GM21529 (cell line): ENCODE measurements around the gene IGSF3.

ENCODE experiments used
- ATAC-seq: cut with Tn5 transposase; IDR thresholded peaks from one replicate; pipeline ENCODE4 v1.9.1; 2021; ENCODE audit not compliant: unreplicated experiment

IGSF3 gene

DNA sequence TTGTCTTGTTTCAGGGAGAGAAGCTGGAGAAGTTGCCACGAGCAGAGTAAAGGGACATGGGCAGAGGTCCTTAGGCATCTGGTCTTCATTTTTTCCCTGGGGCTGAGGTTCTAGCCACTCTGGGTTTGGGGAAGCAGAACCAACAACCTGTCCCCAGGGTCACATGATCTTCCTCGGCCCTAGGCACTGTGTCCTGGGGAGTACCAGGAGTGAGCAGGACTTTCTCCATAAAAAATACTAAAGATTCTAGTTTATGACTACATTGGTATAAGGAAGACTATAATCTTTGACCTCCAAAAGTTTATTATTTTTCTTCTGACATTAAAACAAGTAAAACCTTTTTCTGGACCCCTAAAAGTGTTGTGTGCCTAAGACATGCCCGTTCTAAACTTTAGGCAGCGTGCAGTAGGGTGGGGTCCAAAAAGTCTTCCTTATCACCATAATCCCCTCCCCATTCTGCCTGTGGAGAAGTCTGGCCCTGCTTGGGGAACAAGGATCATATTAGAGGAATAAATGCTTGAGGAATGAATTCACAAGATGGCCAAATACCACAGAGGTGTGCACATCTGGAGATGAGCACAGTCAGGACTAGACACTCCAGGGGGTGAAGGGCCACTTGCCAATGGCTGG, 19.3 kb upstream of the IGSF3 start:
- ATAC-seq, result no peak

DNA sequence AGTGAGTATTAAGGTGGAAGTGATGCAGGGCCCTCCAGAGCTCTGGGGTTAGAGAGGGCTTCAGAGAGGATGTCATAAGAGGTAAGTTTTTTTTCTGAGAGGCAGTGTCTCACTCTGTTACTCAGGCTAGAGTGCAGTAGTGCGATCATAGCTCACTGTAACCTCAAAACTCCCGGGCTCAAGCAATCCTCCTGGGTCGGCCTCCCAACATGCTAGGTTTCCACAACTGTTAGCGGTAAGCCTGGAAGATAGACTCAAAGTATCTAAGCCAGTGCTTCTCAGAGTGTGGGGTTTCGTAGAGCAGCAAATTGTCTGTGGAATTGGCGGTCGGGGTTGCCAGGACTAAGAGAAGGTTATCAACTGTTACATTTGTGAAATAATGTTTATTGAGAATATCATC, 18.6 kb upstream of the IGSF3 start:
- no peak for ATAC-seq

- no peak for ATAC-seq
These were observed 17.0 kb upstream of the IGSF3 start for GRCh38 chr1:116684575-116684974.

GRCh38 chr1:116682641-116683221, 15.2 kb upstream of the IGSF3 start:
- ATAC-seq, result no peak

- ATAC-seq, result no peak
These were observed 13.9 kb upstream of the IGSF3 start for GRCh38 chr1:116681343-116681899.

- ATAC-seq, result no peak
These were observed 13.2 kb upstream of the IGSF3 start for GRCh38 chr1:116680752-116681151.

- ATAC-seq, result no peak
These were observed 12.5 kb upstream of the IGSF3 start for GRCh38 chr1:116679828-116680628.

GRCh38 chr1:116679091-116679827, 11.7 kb upstream of the IGSF3 start:
- no peak for ATAC-seq

- no peak for ATAC-seq
These were observed 11.2 kb upstream of the IGSF3 start for GRCh38 chr1:116678732-116679090.

DNA sequence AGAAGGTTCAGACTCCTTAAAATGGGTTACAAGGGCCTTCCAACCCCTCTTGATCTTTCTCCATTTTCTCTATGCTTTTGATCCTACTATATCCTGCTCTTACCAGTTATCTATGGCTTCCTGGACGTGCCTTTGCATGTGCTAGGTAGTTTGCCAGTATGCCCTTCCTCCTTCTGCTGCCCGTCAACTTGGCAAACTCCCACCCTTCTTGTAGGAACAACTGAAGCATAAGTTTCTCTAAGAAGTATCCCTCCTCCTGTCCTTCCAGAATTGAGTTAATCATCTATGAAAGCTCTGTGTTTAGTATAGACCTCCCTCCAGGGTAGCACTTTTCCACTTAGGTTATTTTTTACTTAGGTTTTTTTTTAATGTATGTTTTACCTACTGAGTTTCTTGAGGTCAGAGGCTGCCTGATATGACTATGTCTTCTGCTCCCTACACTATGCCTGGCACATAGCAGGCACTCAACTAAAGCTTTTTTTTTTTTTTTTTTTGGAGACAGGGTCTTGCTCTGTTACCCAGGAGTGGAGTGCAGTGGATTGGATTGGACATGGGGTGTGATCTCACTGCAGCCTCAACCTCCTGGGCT, 10.0 kb upstream of the IGSF3 start:
- no peak for ATAC-seq

- no peak for ATAC-seq
These were observed 8.8 kb upstream of the IGSF3 start for GRCh38 chr1:116676291-116676690.

- no peak for ATAC-seq
These were observed 7.2 kb upstream of the IGSF3 start for GRCh38 chr1:116674751-116675150.

DNA sequence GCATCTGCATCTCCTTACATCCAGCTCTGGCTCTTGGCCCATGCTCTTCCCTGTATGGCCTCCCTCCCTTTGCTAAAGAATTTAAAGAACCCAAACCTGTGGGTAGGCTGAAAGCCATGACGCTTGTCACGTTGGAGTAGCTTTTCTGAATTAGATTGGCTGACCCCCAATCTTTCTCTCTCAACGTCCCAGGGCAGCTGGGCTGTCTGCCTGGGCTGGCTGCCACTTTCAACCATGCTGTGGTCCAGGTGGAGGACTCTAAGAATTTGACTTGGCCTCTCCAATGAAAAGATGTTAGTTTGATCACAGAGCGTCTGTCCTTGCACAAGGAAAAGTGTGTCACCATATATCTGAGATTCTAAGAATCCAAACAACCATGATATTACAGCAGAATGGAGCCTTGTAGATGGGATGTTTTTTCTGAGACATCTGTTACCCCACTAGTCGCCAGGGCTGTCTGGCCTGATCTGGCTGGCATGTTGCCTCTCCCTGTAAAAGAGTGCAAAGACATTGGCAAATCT, 6.5 kb upstream of the IGSF3 start:
- no peak for ATAC-seq

- ATAC-seq, result no peak
These were observed 4.4 kb upstream of the IGSF3 start for GRCh38 chr1:116671912-116672311.

- no peak for ATAC-seq
These were observed 3.7 kb upstream of the IGSF3 start for GRCh38 chr1:116671072-116671760.

DNA sequence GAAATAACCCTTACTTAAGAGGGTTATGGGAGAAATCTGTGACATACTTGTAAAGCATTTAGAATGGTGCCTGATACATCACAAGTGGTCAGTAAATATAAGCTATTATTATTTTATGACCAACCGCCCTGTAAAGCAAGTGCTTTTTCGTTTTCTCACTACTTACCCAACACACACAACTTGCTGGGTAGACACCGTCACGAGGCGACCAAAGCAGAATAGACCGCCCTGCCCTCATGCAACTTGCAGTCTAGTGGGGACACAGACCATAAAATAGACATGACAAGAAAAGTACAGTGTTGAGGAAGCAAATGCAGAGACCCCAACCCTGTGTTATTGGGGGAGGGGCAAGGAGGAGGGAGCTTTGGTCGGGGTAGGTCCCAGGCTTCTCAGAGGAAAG, 744 bp upstream of the IGSF3 start:
- ATAC-seq, result no peak

- no peak for ATAC-seq
These were observed 407 bp downstream of the IGSF3 start for GRCh38 chr1:116667078-116667574.

DNA sequence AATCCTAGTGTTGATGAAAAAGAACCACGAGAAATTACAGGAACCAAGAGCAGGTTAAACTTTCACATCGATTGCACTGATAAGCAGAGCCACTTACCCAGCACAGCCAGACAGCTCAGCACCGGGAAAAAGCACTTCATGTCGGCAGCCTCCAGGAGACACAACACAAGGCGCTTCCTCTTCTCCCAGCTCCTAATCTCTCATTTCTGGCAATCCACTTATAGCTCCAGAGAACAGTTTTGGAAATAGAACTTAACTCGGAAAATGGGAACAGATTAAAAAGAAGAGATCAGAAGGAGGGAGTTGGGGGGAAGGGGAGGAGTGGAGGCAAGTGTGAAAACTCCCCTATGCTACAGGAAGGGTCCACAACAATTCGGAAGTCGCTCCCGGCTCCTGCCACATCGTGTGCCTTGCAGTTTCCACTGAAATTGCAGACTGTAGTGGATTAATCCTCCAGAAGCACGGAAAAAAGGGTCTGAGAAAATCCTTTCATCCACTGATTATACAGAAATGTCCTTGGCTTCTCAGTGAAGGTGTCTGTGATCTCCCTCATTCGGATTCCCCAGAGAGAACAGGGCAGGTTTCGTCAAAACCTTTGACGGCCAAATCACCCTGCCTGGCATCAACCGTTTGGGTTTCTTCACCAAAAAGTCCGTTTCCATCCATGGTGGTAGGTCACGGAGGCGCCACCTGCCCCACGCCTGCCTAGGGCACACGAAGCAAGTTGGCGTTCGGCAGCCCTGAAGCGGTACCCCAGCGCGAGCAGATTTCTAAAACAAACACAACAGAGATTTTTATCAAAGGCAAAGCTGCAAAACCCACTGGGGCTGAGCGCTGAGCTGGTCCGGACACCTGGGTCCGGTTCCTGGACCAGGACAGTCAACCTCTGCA, 1.1 kb downstream of the IGSF3 start:
- ATAC-seq, result no peak

DNA sequence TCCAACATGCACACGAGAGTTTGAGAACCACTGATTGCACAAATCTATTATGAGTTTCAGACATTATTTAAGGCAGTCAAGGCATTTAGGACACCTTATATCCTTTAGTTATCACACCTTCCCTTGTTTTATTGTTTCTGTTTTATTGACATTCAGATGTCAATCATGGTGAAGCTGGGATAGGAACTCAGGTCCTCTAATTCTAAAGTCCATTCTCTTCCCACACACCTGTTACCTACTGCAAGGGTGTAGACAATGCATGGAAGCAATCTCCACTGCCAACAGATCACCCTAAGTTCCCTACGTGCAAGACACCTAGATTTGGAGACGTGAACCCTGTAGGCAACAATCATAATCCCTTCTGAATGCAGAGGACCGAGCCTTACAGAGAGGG, 2.6 kb downstream of the IGSF3 start:
- no peak for ATAC-seq
